CD4-positive, alpha-beta T cell treated with Interleukin-17A for 1 hour (primary cell): ENCODE results near the gene CHAF1A.

Experiments
- DNase-seq: peaks from one replicate; pipeline ENCODE4 v3.0.0-alpha.2; 2020

The CHAF1A gene

GRCh38 chr19:4366666-4367335 is 35.6 kb upstream of the CHAF1A start:
- no peak for DNase-seq

GRCh38 chr19:4367336-4367723 is 35.1 kb upstream of the CHAF1A start:
- DNase-seq: no peak

- no peak for DNase-seq
Measured at GRCh38 chr19:4367781-4368127, 34.7 kb upstream of the CHAF1A start.

- no peak for DNase-seq
Measured at GRCh38 chr19:4368128-4368820, 34.2 kb upstream of the CHAF1A start.

GRCh38 chr19:4369109-4369887 is 33.1 kb upstream of the CHAF1A start:
- peak; percentile 86 for DNase-seq

GRCh38 chr19:4369888-4370260 is 32.6 kb upstream of the CHAF1A start:
- peak; percentile 78 for DNase-seq

GRCh38 chr19:4370418-4371041 is 31.9 kb upstream of the CHAF1A start:
- DNase-seq: no peak

GRCh38 chr19:4371247-4372164 is 30.9 kb upstream of the CHAF1A start:
- DNase-seq: no peak

GRCh38 chr19:4372165-4373012 is 30.1 kb upstream of the CHAF1A start:
- no peak for DNase-seq

- no peak for DNase-seq
Measured at GRCh38 chr19:4373013-4373367, 29.4 kb upstream of the CHAF1A start.

GRCh38 chr19:4373601-4374497 is 28.6 kb upstream of the CHAF1A start:
- DNase-seq: no peak

- DNase-seq: no peak
Measured at GRCh38 chr19:4374498-4375163, 27.8 kb upstream of the CHAF1A start.

- DNase-seq: no peak
Measured at GRCh38 chr19:4375164-4376027, 27.0 kb upstream of the CHAF1A start.

GRCh38 chr19:4376028-4376670 is 26.3 kb upstream of the CHAF1A start:
- DNase-seq: no peak

GRCh38 chr19:4376671-4376990 is 25.8 kb upstream of the CHAF1A start:
- no peak for DNase-seq

- no peak for DNase-seq
Measured at GRCh38 chr19:4376991-4377781, 25.3 kb upstream of the CHAF1A start.

- no peak for DNase-seq
Measured at GRCh38 chr19:4378886-4379285, 23.6 kb upstream of the CHAF1A start.
